ENCODE results near the gene SELENOI. TPM values are rescaled to one million over a fixed set of nuclear protein-coding genes. Genes with fewer than 3 reads are reported as not detected.

SELENOI gene
- total RNA-seq, 1 experiment from 2014 or later, result 4.8 TPM

Other genes starting within 250 kb of the SELENOI start
- gene GAREM2, start 173.1 kb upstream of the SELENOI start, total RNA-seq (2014; rRNA removed; shearing (Covaris generic); ENCODE audit: low replicate concordance), result 0.20 and 0.33 TPM in 2 replicates
- gene HADHA, start 101.5 kb upstream of the SELENOI start, total RNA-seq (2014; rRNA removed; shearing (Covaris generic); ENCODE audit: low replicate concordance), result 141 and 162 TPM in 2 replicates
- gene HADHB, start 101.2 kb upstream of the SELENOI start, total RNA-seq (2014; rRNA removed; shearing (Covaris generic); ENCODE audit: low replicate concordance), result 16.5 and 30.2 TPM in 2 replicates
- gene ADGRF3, start 646 bp downstream of the SELENOI start, total RNA-seq (2014; rRNA removed; shearing (Covaris generic); ENCODE audit: low replicate concordance), result not detected in 2 replicates
- gene DRC1, start 55.8 kb downstream of the SELENOI start, total RNA-seq (2014; rRNA removed; shearing (Covaris generic); ENCODE audit: low replicate concordance), result not detected in 2 replicates
- gene OTOF, start 132.0 kb downstream of the SELENOI start, total RNA-seq (2014; rRNA removed; shearing (Covaris generic); ENCODE audit: low replicate concordance), result not detected in 2 replicates